Jurkat, Clone E6-1 (cell line): Measurements from ENCODE around the gene PRKAA1. TPM values are rescaled to one million over a fixed set of nuclear protein-coding genes. Genes with fewer than 3 reads are reported as not detected.

Experiments used
- DNase-seq: peaks from one replicate; pipeline ENCODE4 v3.0.0-alpha.2; 2011; ENCODE audit warnings: low read depth, low spot score
- H3K4me3 ChIP-seq: 2 replicates; pipeline ENCODE4 v1.5.1; 2011; ENCODE audit warnings: mild to moderate bottlenecking, low read length, control low read depth, moderate library complexity
- polyA plus RNA-seq: library from polyadenylated mRNA; unstranded; fragments of >200 nt; gene quantifications from one replicate; pipeline ENCODE4 v1.2.1, GENCODE V29; 2012; ENCODE audit warnings: missing spikeins; ENCODE audit not compliant: insufficient read length, insufficient read depth

Gene PRKAA1
- polyA plus RNA-seq: 35.5 TPM

DNA sequence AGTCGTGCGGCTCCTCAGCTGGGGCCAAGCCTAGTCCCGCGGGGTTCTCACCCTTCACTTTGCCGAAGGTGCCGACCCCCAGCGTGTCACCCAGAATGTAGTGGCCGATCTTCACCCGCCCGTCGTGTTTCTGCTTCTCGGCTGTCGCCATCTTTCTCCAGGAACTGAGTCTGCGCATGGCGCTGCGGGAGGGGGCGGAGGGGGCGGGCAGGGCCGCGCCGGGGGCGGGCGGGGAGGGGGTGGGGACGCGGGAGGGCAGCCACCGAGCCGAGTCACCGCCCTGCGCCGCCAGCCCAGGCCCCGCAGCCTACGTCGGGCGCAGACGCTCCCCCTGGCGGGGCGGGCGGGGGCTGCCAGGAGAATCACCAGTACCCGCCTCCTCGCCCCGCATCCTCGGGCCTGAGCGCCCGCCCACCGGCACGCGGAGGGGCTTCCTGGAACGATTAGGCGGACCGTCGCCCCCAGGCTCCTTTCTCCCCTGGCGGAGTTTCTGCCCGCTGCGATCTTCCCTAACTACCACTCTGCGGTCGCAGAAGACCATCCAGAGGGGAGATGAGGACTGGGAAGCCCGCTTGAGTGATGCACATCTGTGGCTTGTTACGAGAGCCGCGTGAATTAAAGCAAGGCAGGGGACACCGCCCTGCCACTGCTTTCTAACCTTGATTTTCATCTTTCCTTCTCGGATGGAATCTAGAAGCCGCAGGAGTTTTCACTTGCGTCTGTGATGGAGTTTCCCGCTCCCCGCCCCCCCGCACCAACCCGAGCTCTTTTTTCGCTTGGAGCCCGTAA is at the start of gene PRKAA1:
TSS of gene PRKAA1 (minus strand) at position 363 of the 789 bp plus-strand sequence. CDS start at position 178, 185 bp downstream.
- H3K4me3 ChIP-seq: peak within 1 kb of the TSS; percentile 84
- peak; percentile 78 for DNase-seq

DNA sequence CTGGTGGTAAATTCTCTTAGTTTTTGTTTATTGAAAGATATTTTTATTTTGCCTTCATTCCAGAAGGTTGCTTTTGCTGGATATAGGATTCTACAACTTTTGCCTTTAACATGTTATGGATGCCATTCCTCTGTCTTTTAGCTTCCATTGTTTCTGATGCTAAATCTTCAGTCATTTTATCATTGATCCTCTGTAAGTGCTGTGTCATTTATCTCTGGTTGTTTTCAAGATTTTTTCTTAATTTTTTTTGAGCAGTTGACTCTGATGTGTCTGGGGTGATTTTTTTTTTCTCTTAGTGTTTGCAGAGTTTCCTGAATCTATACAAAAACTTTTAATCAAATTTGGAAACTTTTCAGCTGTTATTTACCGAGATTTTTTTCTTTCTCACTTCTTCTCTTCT is 49.4 kb upstream of the PRKAA1 start:
- no peak overlapping the region for H3K4me3 ChIP-seq
- DNase-seq: no peak

- no peak for DNase-seq
Measured at GRCh38 chr5:40846371-40846770, 48.2 kb upstream of the PRKAA1 start.

DNA sequence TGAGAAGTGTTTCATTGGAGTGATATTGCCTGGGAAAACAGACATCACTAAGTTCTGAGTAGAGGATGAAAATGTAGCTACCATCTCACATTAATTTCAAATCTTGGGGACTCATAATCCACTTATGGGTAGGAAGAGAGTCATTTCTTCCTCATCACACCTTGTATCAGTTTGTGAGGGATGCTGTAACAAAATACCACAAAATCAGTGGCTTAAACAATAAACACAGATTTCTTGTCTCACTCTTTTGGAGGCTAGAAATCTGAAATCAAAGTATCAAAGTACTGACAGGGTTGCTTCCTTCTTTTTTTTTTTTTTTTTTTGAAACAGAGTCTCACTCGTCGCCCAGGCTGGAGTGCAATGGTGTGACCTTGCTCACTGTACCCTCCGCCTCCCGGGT is 46.4 kb upstream of the PRKAA1 start:
- H3K4me3 ChIP-seq: no peak overlapping the region
- DNase-seq: no peak

More at GRCh38 chr5:40846371-40846770, 48.2 kb upstream of the PRKAA1 start:
- no peak overlapping the region for H3K4me3 ChIP-seq

GRCh38 chr5:40842351-40842750 is 44.2 kb upstream of the PRKAA1 start:
- no peak overlapping the region for H3K4me3 ChIP-seq
- DNase-seq: no peak

- no peak within 1 kb of the TSS for H3K4me3 ChIP-seq
Measured at GRCh38 chr5:40841068-40841805, 43.1 kb upstream of the PRKAA1 start, which contains the start of gene CARD6. Gene CARD6, plus strand, starts transcription at chr5:40841367. Its CDS starts 16 bp downstream, at chr5:40841383.

GRCh38 chr5:40838086-40838485 is 39.9 kb upstream of the PRKAA1 start:
- no peak overlapping the region for H3K4me3 ChIP-seq
- no peak for DNase-seq

More at GRCh38 chr5:40841068-40841805, 43.1 kb upstream of the PRKAA1 start, which contains the start of gene CARD6:
- no peak for DNase-seq

DNA sequence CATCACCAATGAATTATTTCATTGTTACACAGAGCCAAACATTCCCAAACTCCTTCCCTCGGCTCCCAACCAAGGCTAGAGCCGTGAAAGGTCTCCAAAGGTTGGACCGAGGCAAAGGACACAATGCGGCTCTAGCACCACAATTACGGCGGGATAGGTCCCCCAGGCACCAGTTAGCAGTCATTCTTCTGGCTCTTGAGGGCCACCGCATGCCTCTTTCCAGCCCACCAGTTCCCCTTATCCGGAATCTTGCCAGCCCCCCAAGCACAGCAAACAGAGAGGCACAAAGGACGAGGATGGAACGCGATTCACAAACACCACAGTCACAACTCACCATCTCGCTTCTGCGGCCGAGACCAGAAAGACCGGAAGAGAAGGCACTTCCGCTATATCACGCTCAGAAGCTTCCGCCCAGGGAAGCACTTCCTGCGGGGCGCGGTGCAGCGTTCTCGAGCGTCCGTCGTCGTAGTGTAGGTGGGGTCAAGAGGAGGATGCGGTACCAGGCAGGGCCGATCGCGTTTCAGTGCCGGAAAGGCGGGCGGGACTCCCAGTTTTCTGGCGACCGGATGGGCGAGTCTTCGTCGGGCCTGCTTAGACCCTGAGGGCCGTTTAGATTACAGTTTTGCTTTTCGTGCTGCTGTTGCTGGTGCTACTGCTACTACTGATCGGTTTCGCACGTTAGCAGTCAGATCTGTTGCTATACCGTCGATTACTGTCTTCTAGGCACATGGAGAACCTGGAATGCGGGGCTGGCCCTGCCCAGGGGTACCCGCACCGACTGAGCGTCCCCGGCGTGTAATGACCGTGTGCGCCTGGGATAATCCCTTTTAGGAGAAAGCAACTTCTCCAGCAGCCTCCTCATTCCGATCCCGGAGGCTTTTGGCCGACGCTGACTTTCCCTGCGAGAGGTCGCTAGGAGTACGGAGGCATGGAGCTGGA is 36.9 kb upstream of the PRKAA1 start, which contains the start of gene RPL37:
TSS of gene RPL37 (minus strand) at position 374 of the 939 bp plus-strand sequence. CDS start at position 337, 37 bp downstream.
- peak; percentile 92 for DNase-seq
- peak within 1 kb of the TSS; percentile 98 for H3K4me3 ChIP-seq

- no peak for DNase-seq
- H3K4me3 ChIP-seq: peak overlapping the region; percentile 98
Measured at GRCh38 chr5:40834391-40834848, 36.2 kb upstream of the PRKAA1 start.

DNA sequence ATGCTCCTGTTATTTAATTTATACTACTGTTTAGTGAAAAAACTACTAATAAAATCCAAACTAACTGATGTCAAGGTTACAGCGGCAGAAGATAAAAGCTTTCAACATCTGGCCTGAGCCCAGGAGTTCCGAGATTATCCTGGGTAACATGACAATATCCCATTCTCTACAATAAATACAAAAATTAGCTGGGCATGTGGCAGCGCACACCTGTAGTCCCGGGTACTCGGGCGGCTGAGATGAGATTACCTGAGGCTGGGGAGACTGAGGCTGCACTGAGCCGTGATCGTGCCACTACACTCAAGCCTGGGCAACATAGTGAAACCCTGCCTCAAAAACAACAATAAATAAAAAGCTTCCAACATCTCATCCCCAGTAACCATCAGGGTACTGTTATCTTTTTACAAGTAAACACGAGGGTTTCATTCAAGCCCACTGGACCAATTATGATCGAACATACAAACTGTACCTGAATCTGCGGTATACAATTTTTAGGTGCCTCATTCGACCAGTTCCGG is 35.6 kb upstream of the PRKAA1 start:
- DNase-seq: no peak
- H3K4me3 ChIP-seq: peak overlapping the region; percentile 98

DNA sequence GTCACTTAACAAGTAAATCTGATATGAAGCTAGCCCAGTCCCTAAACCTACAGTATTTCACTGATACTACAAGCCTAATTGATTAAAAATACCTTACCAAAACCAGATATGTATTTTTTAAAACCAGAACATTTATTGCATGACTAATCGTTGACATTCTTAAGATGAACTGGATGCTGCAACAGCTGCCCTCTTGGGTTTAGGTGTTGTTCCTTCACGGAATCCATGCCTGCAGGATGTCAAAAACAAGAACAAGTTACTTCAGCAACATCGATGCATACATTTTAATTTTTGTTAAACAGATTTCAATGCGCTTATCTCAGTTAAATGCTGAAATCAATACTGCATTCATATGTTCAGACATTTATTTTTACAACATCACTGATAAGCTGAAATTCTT is 34.2 kb upstream of the PRKAA1 start:
- DNase-seq: no peak
- H3K4me3 ChIP-seq: no peak overlapping the region

GRCh38 chr5:40831346-40832210 is 33.4 kb upstream of the PRKAA1 start:
- H3K4me3 ChIP-seq: no peak overlapping the region
- no peak for DNase-seq

- DNase-seq: no peak
- H3K4me3 ChIP-seq: no peak overlapping the region
Measured at GRCh38 chr5:40829748-40830533, 31.8 kb upstream of the PRKAA1 start.

DNA sequence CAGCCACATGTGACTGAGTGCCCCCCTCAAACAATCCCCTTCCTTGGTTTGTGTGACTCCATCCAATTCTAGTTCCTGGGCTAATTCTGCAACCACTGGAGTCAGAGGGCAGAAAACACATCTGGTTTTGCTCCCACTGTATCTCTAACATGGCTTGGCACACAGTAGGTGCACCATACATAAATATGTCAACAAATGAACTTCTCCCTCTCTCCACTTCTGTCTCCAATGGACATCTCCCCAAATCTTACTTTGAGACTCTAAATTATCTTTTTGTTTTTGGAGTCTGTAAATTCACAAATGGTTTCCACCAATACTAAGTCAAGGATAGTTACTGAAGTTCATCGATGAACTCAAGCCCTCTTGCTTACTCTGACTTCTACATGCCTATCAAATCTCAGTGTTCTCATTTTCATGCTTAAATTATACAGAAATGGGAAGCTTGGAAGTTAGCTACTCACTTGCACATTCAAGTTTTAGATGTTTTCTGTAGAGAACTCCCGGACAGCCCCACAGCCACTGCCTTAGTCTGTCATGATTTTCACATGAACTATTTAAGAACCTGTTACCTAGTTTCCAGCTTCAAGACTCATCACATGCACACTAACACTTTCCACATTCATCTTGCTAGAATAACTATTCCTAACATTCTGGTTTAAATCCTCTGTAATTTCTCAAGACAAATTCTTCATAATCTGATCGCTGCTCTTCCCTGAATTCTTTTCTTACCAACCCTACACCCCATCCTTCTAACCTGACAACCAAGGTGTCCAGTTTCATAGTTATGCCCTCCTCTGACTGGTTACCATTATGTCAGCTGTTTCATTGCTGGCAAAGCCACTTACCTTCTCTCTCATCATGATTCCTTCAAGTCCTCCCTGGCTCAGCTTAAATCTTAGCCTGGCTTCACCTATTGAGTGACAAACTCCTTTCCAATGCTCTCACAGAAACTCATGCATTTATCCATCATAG is 30.8 kb upstream of the PRKAA1 start:
- no peak for DNase-seq
- H3K4me3 ChIP-seq: no peak overlapping the region

DNA sequence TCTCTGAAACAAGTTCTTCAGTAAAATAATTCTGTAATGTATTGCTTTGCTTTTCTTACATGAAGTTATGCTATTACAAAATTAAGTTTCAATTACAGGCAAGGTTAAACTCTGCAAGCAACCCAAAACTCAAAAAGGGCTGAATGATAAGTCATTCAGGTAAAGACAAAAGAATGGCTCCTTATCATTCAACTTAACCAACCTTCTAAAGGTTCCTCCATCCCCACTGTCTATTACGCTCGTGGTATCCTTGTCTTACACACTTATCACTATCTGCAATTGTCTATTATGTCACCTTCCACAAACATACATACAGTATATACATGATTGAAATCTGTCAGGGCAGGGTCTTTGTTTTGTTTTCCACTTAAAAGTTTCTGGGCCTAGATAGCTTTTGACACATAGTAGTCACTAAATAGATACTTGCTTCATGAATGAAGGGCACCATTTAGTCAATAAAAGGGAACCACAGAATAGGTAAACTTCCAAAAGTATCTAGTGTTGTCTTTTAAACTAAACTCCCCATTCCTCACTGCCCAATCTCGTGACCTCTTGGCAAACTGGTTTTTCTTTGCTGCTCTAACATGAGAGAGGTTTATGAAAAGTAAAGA is 30.0 kb upstream of the PRKAA1 start:
- no peak overlapping the region for H3K4me3 ChIP-seq
- DNase-seq: no peak
